ENCODE data around the gene PLCL1. TPM values are rescaled to one million over a fixed set of nuclear protein-coding genes. Genes with fewer than 3 reads are reported as not detected.

The PLCL1 gene
- total and polyA plus RNA-seq, 10 of the 15 experiments (the other 5 are each of a cell fraction or from before 2014, with no cell fraction given): 0.03 to 1.5 (median 0.22) TPM

- DNase-seq (ENCODE audit: low read depth, low spot score): no peak
- H3K27me3 ChIP-seq (replicated peaks in 1 of 2; ENCODE audit: control insufficient read depth in 2 of 2, insufficient read depth in 2 of 2, low read length in 1 of 2): peaks cover 0 to 4% of the 10 kb centered on the region in 2 experiments; a peak in 1 of 4 replicates
- no peak for ATAC-seq
- intact Hi-C loops (cut with micrococcal nuclease; ENCODE audit: unreplicated experiment): no loop called here
- no peaks in the 10 kb centered on the region for H3K9me3 ChIP-seq (replicated peaks; ENCODE audit: control insufficient read depth, insufficient read depth, low read length)
- FAIRE-seq: no peak
- H3K4me3 ChIP-seq: no peak overlapping the region
- in situ Hi-C loops (cut with MboI): no loop called here
- no TSS peak for BruUV-seq (replicated peaks)
- no peak overlapping the region for H3K4me2 ChIP-seq (ENCODE audit: control insufficient read depth, insufficient read depth)
- TF ChIP-seq POLR2A (IDR thresholded peaks at IDR 0.05; ENCODE audit: low read depth, low read length) (no peak), BMI1 (IDR thresholded peaks at IDR 0.05; ENCODE audit: borderline replicate concordance) (no peak), NFXL1 (IDR thresholded peaks at IDR 0.05; ENCODE audit: borderline replicate concordance) (no peak), ZNF217 (IDR thresholded peaks at IDR 0.05) (no peak), ELK1 (IDR thresholded peaks at IDR 0.05; ENCODE audit: low read depth, low read length) (no peak), CEBPZ (IDR thresholded peaks at IDR 0.05; ENCODE audit: low read depth, low read length) (no peak), NKRF (conservative IDR thresholded peaks at IDR 0.05) (no peak), SMC3 (IDR thresholded peaks at IDR 0.05; ENCODE audit: borderline replicate concordance, low read length) (no peak), NRF1 (conservative IDR thresholded peaks at IDR 0.05; ENCODE audit: low read depth, low read length) (no peak), ZNF384 (IDR thresholded peaks at IDR 0.05; ENCODE audit: borderline replicate concordance, low read depth, low read length) (no peak), TBL1XR1 (IDR thresholded peaks at IDR 0.05; ENCODE audit: low read depth, low read length) (no peak), RELA (IDR thresholded peaks at IDR 0.05; ENCODE audit: borderline replicate concordance, partially characterized antibody) (no peak), SMAD1 (IDR thresholded peaks at IDR 0.05; ENCODE audit: low read depth, partially characterized antibody) (no peak)
- no peaks in the 10 kb centered on the region for H4K20me1 ChIP-seq (ENCODE audit: control insufficient read depth, insufficient read depth)
- no peaks in the 10 kb centered on the region for H3K79me2 ChIP-seq (ENCODE audit: control insufficient read depth, insufficient read depth, low read length)
- RAD21 ChIA-PET (ENCODE audit: unreplicated experiment): no interaction called here
- no peaks in the 10 kb centered on the region for H3K4me1 ChIP-seq (ENCODE audit: control insufficient read depth, insufficient read depth, low read length)
- POLR2A ChIA-PET: no interaction called here
- no peak overlapping the region for H3K9ac ChIP-seq (ENCODE audit: control insufficient read depth, insufficient read depth, low read length)
- CTCF ChIA-PET: interaction anchor here (0.6 to 1.0 kb wide), 3 partner anchors 11 to 20 kb away, joined by 3 read pairs; no protein-coding TSS in a partner anchor
- WGBS (ENCODE audit: insufficient coverage, insufficient replicate concordance, low lambda C conversion rate, missing lambda C conversion rate): 0% methylated on average over 2 of the region's 2 CpGs
- no peak overlapping the region for H3K27ac ChIP-seq (ENCODE audit: control insufficient read depth, insufficient read depth)
- no peak overlapping the region for H2AFZ ChIP-seq (ENCODE audit: control insufficient read depth, low read depth, low read length)
- no peaks in the 10 kb centered on the region for H3K36me3 ChIP-seq (ENCODE audit: control insufficient read depth in 2 of 2, insufficient read depth in 2 of 2, low read length in 1 of 2)
- SMC1A ChIA-PET (ENCODE audit: uncharacterized antibody, unreplicated experiment): interaction anchor here (1.0 to 1.1 kb wide), 2 partner anchors 11 to 19 kb away, joined by 3 read pairs; no protein-coding TSS in a partner anchor
Observed at GRCh38 chr2:197827618-197828017, 23.2 kb downstream of the PLCL1 start.
